ENCODE results near the gene VPS9D1.

VPS9D1 gene

DNA sequence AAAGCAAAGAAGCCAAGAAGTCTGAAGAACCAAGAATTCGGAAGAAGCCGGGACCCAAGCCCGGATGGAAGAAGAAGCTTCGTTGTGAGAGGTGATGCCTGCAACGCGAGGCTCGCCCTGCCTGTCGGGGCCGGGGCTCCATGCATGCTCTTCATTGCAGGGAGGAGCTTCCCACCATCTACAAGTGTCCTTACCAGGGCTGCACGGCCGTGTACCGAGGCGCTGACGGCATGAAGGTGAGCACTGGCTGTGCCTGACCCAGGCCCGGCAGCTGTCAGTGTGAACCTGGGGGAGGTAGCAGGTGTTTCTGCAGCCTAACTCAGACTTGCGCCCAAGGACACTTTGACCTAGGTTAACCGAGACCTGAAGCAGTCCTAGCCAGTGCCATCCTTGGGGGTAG is 12.6 kb upstream of the VPS9D1 start:
- no peak for DNase-seq (ENCODE audit: low read depth)
- TF ChIP-seq CTCF (IDR thresholded peaks at IDR 0.05; ENCODE audit: low read length, missing control alignments), result no peak
- H3K4me3 ChIP-seq (replicated peaks; ENCODE audit: low read depth, low read length), result no peak overlapping the region

- no peak for TF ChIP-seq CTCF (IDR thresholded peaks at IDR 0.05; ENCODE audit: low read length, missing control alignments)
- no peak for DNase-seq (ENCODE audit: low read depth)
- no peak overlapping the region for H3K4me3 ChIP-seq (replicated peaks; ENCODE audit: low read depth, low read length)
These were observed 12.2 kb upstream of the VPS9D1 start for GRCh38 chr16:89732918-89733242.

- no peak for DNase-seq (ENCODE audit: low read depth)
- no peak overlapping the region for H3K4me3 ChIP-seq (replicated peaks; ENCODE audit: low read depth, low read length)
- no peak for TF ChIP-seq CTCF (IDR thresholded peaks at IDR 0.05; ENCODE audit: low read length, missing control alignments)
These were observed 11.6 kb upstream of the VPS9D1 start for GRCh38 chr16:89732142-89732917.

DNA sequence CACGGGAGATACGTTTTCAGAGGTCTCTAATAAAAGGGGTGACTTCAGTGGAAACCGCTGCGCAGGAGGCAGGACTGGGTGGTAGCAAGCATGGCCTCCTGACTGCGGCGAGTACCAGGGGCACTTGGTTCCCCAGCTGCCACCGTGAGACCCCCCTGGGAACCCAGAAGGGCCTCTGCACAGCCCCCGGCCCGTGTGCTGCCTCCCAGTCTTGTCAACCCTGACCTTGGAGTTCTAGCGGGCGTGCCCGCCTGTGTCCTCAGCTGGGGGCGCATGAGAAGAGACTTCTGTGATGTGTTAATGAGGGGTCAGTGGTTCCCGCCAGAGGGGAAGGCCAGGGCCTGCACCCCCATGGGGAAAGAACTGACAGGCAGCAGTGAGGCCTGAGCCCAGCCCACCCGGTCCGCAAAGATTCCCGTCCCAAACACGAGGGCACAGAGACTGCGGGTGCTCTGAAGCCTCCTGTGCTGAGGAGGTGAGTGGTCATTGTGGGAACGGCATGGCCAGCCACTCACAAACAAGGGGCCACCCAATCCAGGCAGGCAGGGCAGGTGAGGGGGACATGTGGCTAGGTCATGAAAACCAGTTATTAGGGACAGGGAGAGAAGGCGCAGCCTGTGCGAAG is 10.0 kb upstream of the VPS9D1 start:
- no peak for TF ChIP-seq CTCF (IDR thresholded peaks at IDR 0.05; ENCODE audit: low read length, missing control alignments)
- H3K4me3 ChIP-seq (replicated peaks; ENCODE audit: low read depth, low read length), result no peak overlapping the region
- DNase-seq (ENCODE audit: low read depth), result no peak

DNA sequence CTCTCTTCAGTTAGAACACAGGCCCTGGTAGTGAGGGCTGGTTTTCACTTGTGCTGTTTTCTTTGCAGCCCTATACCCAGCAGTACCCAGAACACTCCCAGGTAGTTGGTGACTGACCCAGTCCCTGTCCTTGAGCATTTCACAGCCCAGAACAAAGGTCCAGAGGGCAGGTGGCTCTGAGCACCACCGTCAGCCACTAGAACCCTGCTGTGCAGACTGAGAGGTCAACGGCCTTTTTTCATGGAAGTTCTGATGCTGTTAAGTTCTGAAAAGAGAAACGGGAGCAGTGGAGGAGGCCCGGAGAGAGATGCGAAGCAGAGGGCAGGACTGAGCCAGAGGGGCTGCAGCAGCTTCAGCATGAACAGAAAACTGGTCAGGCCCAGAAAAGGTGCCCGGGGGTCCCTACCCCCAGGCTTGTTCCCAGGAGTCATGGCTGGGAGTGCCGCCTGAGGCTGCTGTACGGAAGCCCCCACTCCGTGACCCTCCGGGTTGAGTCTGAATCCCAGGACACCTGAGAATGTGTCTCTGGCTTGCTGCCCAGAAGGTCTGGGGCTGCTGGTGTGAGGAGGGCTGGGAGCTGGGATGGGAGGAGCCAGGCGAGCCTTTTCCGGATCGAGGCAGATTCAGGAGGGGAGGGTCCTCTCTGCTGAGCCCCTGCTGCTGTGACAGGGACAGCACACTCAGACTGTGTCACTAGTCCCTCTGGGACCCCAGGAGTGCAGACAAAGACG is 9.3 kb upstream of the VPS9D1 start:
- TF ChIP-seq CTCF (IDR thresholded peaks at IDR 0.05; ENCODE audit: low read length, missing control alignments), result no peak
- DNase-seq (ENCODE audit: low read depth), result no peak
- H3K4me3 ChIP-seq (replicated peaks; ENCODE audit: low read depth, low read length), result no peak overlapping the region

DNA sequence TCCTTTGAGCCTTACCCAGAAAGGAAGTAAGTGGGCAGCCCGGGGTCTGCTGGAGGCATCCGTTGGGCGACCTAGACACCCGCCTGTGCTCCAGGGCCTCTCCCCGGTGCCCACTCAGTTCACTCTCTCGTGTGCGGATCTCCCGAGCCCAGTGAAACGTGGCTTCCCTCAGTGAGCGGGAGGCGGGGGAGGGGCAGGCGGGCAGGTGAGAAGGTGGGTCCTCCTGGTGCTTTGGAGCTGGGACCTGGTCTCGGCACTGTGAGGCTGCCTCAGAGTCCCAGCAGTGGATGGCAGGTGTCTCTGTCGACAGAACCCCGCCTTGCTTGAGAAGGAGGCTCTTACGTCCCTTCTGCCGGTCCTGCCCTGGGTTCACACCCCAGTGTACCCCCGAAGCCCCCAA is 8.6 kb upstream of the VPS9D1 start:
- TF ChIP-seq CTCF (IDR thresholded peaks at IDR 0.05; ENCODE audit: low read length, missing control alignments), result no peak
- DNase-seq (ENCODE audit: low read depth), result no peak
- H3K4me3 ChIP-seq (replicated peaks; ENCODE audit: low read depth, low read length), result no peak overlapping the region
